NCI-H1930 (cell line): ENCODE results near the gene ZEB2.

ENCODE experiments used
- DNase-seq, 2 experiments: peaks; one replicate each; lab custom pipeline; 2025; lab: John Stamatoyannopoulos, UW

ZEB2 gene

DNA sequence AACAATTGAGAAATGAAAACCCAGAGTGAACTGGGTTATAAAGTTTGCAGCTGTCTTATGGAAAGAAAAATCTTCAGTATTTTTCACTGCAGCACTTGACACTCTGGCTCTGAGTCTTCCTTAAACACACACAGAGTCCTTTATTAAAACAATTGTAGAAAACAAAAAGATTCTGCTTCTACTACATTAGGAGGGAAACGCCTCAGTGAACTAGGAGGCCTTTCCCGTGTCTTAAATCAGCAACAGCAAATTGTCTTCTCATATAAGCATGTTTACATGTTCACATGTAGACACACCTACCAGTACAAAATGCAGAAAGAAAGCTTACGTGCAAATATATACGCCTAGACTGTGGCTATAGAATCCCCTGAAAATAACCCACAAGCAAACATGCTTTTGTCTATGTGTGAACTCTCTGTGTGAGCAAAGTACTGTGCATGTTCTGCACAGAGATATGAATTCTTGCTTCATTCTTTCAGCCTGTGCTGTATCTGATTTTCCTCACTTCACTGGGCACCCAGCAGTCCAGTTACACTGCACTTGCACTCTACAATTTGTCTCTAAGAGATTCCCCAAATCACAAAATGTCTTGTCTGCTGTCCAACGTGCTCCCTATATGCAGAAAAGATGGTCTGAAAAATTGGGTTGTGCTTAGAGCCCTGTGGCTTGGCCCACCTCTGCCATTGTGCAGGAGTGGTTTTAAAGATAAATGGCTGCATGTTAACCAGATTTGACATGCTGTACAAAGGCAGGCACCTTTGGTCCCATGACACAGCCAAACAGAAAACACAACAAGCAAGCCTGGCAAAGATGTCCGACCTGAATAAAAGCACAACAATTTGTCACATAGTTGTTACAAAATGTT lies 24.5 kb downstream of the ZEB2 start:
- no peak for DNase-seq

- no peak for DNase-seq
These were observed 26.7 kb downstream of the ZEB2 start for GRCh38 chr2:144493027-144493809.

DNA sequence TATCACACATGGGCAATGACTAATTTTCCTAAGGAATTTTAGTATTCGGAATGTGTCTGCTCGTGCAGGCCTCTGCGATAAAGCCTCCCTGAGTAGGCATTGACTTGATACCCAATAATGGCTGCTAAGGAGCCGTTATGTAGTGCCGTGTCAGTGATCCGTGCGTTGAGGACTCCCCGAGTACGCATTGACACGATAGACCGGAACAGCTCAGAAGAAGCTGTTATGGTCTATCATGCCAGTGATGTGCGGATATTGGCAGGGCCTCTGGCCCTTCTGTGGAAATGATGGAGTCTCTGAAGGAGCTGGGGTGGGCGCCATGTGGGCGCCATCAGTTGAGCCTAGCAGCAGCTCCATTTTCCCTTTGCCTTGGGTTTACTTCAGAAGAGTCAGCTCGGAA lies 29.1 kb downstream of the ZEB2 start:
- no peak for DNase-seq

DNA sequence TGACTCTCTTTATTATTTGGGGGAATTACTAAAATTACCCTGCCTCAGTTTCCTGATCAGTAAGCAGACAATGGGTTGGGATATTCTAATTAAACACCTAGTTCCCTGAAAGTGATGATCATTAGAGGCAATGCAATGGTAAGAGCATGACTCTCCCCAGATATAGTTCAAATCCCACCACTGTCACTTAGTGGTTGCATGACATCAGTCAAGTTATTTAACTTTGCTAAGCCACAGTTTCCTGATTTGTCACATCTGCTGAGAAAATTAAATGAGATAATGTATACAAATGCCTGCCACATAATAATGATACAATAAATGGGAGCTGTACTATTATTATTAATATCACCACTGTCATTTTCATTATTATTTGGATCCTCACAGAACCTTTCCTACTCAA lies 29.9 kb downstream of the ZEB2 start:
- DNase-seq, result no peak

GRCh38 chr2:144489315-144489916 lies 30.5 kb downstream of the ZEB2 start:
- peak; percentile 4 to 16 for DNase-seq

GRCh38 chr2:144484201-144484948 lies 35.5 kb downstream of the ZEB2 start:
- no peak for DNase-seq

DNA sequence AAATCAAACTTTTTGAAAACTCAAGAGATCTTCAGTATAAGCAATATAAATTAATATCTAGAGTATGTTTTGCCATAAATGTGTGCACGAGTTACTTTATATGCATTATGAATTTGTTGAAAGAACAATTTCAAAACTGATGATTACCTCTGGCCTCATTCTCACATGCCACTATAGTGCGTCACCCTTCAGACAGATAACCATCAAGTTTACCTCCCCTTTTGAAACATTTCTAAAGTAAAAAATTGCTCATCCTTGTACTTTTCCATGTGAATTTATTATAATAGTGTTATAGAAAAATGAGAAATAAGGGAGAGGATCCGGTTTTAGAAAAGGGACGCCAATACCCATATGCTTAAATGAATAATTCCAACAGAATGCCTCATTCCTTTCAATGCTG lies 38.3 kb downstream of the ZEB2 start:
- DNase-seq, result no peak

DNA sequence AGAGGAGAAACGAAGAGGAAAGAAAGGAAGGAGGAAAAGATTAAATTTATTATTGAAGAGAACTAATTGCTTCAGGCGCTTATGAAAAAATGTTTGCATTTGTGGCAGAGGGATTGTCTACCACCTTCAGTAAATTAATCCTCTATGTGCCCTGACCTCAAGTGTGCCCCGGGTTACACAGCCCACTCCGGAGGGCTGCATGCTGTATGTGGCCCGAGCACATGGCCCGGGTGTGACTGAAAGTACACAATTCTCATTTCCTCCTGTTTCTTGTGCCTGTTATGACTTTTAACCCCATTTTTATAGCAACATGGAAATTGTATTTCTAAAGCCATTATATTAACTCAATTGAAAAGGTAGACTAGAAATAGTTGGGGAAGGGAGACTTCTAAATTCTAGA lies 38.8 kb downstream of the ZEB2 start:
- DNase-seq, result no peak

GRCh38 chr2:144480285-144480684 lies 39.6 kb downstream of the ZEB2 start:
- DNase-seq, result no peak

- DNase-seq, result no peak
These were observed 40.3 kb downstream of the ZEB2 start for GRCh38 chr2:144479659-144480058.

GRCh38 chr2:144479138-144479537 lies 40.8 kb downstream of the ZEB2 start:
- no peak for DNase-seq

GRCh38 chr2:144477957-144478311 lies 42.0 kb downstream of the ZEB2 start:
- DNase-seq, result no peak

DNA sequence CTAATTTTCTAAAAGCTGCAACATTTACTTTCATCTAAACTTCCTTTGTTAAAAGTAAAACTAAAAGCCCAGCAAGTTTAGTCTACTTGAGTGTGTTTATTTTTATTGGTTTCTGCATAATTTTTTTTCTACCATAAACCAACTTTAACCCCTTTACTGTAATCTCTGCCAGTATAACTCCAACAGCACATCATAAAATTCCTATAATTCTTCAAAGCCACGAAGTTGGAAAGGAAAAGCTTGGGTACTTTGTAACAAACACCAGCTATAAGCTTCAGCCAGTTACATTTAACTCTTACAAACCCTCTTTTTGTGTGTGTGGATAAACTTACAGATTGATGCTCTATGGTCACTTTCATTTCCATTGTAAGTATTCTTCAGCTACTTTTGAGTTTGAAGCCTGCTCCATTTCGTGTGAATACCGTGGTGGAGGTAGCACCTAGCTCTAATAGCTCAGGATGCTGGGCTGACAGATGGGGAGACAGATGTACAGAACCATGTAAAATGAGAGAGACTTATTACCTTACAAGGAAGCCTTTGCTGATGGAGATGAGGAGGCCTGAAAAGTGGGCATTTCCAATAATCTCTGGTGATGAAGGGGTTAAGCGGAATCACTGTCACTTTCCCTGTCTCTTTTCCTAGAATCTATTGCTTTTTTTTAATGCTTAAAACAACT lies 42.5 kb downstream of the ZEB2 start:
- DNase-seq, result no peak

DNA sequence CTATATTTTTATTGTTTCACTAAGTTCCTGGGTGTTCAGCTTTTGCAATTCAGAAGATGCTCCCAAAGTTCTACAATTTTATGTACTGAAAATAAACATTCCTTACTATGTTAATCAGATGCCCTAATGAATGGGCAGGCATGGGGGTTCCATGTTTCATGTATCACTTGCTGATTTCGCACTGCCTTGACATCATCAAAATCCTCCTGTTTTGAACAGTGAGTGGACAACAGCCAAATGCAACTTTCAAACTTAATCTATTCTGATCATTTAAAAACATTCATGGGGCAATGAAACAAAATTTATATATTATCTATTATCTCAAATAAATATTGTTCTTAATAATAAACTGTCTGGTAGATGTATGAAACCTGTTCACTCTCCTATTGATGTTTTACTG lies 43.2 kb downstream of the ZEB2 start:
- DNase-seq, result no peak

GRCh38 chr2:144475569-144476275 lies 44.2 kb downstream of the ZEB2 start:
- DNase-seq, result no peak

GRCh38 chr2:144475044-144475443 lies 44.9 kb downstream of the ZEB2 start:
- DNase-seq, result no peak

DNA sequence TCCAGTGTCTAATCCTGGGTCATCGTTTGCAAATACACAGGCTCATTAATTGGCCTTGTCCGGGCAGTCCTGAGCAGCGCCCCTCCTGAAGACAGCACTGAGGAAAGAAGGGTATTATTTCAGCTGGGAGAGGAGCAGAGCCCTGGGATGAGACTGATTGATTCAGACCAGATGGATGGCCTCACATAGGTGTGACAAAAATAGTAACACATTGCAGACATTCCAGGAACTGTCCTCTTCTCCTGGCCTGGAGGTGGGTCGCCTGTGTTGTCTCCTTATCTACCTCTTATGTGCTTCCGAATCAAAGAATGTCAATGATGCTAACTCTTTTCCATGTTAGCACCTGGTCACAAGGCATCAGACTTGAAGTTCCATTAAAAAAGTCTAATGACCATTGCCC lies 45.9 kb downstream of the ZEB2 start:
- no peak for DNase-seq

DNA sequence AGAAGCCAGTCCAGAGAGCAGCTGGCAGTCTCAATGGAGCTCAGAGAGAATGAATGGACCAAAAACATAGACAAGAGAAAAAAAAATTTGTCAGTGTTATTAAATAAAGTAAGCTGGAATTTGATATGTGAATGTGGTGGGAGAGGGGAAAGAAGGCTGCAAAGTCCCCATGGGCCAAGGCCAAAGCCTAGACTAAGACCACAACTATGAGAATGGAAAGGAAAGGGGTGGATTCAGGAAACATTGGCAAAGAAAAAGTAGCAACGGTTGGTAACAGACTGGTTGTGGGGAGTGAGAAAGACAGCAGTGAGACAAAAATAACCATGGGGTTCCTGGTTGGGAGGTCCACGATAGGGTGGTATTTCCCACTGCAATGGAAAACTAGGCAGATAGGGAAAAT lies 47.0 kb downstream of the ZEB2 start:
- DNase-seq, result no peak

DNA sequence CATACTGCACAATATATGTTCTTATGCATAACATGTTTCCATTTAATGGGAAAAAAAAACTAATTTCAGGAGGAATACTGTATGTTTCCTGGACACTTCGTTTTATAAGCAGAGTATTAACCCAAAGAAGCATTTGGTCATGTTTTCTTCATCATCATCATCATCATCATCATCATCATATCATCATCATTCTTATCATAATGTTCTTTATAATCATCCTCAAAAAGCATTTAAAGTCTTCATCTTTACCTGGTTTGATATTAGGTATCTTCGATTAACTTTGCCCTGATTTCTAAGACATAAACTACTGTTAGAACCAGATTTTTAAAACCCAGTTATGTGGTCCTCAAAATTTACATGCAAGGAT lies 47.9 kb downstream of the ZEB2 start:
- DNase-seq, result no peak

DNA sequence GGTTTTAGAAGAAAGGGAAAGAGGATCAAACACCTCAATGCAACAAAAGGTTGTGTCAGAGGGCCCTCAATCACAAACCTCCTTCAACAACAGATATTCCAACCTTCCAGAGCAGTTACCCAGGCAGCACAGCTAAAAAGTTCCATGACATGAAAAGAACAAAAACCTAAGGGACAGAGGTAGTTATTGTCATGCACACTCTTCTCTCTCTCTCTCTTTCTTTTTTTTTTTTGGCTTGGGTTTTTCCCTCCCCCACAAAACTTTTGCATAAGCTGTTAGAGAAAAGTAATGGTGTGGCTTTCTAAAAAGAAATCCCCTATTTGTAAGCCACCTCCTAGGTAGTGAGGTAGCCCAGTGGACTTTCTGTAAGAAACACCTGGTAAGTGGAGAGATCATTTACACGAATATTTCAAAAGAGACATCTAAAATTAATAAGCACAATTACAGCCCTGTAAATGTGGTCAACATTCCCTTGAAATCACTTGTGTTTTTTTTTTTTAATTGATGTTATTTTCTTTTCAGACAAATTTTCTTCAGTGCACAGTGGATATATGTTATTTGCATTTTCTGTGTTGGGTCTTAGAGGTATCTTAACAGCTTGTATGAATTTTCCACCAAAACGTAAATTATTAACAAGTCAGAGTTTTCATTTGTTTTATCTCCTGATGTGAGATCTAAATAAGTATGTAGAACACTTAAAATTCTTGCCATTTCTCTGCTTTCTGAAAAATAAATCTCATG lies 48.4 kb downstream of the ZEB2 start:
- no peak for DNase-seq
